NCI-H524 treated with DMSO at 0.1 percent for 48 hours (cell line): ENCODE results near the gene UNC45A.
A peak's percentile ranks its signal among the peaks of the same experiment; 100 is the strongest.

ENCODE experiments used
- DNase-seq: peaks from one replicate; lab custom pipeline; 2025; lab: John Stamatoyannopoulos, UW

UNC45A gene

DNA sequence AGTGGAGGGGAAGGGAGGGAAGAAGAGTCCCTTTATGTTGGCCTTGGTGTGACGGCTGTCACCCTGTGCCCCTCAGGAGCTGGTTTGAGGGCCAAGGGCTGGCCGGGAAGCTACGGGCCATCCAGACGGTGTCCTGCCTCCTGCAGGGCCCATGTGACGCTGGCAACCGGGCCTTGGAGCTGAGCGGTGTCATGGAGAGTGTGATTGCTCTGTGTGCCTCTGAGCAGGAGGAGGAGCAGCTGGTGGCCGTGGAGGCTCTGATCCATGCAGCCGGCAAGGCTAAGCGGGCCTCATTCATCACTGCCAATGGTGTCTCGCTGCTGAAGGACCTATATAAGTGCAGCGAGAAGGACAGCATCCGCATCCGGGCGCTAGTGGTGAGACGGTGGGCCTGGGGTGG lies 11.5 kb downstream of the UNC45A start:
- no peak for DNase-seq

DNA sequence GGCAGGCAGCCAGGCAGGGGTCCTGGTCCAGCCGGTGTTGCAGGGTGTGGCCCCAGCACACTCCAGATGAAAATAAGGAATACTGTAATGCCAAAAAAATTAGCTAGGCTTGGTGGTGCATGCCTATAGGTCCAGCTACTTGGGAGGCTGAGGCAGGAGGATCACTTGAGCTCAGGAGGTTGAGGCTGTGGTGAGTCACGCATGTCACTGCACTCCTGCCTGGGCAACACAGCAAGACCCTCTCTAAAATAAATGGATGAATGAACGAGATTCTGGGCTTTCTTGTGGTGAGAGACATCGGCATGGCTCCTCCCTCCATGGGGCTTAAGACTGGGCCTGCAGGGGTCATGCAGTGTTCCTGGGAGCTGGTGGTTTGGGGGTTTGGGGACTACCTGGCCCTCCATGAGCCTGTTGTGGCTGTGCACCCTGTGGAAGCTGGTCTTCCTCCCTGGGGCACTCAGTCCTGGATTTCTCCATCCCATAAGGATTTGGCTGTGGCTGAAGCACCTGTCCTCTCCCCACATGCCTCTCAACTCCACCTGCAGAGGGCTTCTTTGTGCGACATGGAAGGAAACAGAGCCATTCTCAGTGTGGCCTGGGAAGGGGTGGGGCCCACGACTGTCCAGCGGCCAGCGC lies 12.0 kb downstream of the UNC45A start:
- DNase-seq, result no peak

DNA sequence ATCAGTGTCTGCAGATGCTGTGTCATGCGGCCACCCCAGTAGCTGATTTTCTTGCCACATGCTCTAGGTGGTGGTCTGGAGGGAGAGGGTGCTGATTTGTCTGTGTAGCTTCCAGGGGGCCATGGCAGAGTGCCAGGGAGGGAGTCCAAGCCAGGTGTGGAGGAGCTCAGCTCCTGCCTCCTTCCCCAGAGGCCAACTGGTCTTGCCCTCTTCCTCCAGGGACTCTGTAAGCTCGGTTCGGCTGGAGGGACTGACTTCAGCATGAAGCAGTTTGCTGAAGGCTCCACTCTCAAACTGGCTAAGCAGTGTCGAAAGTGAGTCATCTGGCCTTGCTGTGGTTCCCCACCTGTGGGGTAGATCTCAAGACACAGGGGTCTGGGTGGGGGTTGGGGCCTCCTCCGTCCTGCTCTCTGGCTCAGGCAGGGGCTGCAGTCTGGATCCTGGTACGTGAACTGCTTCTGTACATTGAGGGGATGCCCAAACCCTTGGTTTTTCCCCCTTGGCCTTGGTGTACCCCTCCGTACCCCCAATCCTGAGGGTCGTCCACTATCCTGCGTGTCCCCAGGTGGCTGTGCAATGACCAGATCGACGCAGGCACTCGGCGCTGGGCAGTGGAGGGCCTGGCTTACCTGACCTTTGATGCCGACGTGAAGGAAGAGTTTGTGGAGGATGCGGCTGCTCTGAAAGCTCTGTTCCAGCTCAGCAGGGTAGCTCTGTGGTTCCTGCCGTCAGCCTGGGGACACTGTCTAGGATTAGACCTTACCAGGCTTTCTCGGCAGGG lies 12.7 kb downstream of the UNC45A start:
- no peak for DNase-seq

DNA sequence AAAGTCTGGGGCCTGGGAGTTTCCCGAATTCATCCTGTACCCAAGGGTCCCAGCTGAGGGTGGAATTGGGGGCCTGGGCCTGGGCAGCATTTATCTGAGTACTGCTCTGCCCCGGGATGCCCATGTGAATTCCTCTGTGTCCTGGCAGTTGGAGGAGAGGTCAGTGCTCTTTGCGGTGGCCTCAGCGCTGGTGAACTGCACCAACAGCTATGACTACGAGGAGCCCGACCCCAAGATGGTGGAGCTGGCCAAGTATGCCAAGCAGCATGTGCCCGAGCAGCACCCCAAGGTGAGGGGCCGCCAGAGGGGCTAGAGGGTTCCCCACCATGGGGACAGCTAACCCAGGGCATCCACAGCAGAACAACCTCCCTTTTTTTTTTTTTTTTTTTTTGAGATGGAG lies 13.4 kb downstream of the UNC45A start:
- no peak for DNase-seq

DNA sequence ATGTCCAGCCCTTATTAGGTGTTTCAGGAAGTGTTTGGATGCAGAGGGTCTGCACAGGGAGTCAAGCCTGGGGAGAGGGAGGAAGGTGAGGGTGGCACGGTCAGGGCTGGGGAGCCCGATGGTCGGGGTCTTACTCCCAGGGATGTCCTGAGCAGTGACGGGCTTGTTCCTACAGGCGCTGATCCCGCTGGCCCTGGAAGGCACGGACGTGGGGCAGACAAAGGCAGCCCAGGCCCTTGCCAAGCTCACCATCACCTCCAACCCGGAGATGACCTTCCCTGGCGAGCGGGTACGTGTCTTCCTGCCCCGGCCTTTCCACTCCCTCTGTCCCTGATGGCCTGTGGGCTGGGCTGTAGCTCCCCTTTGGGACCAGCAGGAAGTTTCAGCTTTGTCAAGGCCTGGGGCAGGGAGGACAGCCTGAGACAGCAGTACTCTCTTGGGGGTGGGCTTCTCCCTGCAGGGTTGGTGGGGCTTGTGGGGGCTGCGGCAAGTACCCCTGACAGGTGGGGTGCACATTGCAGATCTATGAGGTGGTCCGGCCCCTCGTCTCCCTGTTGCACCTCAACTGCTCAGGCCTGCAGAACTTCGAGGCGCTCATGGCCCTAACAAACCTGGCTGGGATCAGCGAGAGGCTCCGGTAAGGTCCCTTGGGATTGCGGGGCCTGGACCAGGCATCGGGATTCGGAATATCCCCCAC lies 15.0 kb downstream of the UNC45A start:
- no peak for DNase-seq

DNA sequence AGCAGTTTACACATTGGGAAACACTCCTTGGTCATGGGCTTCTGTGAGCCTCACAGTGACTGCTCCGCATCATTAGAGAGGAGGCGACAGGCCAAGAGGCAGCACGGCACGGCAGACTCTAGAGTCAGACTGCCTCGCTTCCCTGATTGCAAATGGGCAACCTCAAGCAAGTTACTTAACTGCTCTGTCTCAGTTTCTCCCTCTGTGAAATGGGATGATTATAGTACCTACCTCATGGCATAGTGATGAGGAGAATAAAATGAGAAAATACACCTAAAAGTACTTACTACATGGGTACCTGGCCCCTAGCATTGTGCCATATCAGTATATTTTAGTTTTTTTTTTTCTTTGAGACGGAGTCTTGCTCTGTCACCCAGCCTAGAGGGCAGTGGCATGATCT lies 15.6 kb downstream of the UNC45A start:
- DNase-seq, result no peak

DNA sequence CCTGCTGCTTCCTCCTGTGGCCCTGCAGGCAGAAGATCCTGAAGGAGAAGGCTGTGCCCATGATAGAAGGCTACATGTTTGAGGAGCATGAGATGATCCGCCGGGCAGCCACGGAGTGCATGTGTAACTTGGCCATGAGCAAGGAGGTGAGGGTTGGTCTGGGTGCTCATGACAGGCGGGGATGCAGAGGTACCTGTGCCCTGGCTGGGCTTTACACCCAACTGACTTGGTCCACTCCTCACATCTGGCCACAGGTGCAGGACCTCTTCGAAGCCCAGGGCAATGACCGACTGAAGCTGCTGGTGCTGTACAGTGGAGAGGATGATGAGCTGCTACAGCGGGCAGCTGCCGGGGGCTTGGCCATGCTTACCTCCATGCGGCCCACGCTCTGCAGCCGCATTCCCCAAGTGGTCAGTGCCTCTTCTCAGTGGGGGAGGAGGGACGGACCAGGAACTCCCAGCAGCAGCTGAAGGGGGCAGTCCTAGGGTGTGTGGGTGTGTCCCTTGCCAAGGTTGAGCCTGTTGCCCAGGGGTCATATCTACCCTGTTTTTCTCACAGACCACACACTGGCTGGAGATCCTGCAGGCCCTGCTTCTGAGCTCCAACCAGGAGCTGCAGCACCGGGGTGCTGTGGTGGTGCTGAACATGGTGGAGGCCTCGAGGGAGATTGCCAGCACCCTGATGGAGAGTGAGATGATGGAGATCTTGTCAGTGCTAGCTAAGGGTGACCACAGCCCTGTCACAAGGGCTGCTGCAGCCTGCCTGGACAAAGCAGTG lies 18.0 kb downstream of the UNC45A start:
- DNase-seq, result no peak

DNA sequence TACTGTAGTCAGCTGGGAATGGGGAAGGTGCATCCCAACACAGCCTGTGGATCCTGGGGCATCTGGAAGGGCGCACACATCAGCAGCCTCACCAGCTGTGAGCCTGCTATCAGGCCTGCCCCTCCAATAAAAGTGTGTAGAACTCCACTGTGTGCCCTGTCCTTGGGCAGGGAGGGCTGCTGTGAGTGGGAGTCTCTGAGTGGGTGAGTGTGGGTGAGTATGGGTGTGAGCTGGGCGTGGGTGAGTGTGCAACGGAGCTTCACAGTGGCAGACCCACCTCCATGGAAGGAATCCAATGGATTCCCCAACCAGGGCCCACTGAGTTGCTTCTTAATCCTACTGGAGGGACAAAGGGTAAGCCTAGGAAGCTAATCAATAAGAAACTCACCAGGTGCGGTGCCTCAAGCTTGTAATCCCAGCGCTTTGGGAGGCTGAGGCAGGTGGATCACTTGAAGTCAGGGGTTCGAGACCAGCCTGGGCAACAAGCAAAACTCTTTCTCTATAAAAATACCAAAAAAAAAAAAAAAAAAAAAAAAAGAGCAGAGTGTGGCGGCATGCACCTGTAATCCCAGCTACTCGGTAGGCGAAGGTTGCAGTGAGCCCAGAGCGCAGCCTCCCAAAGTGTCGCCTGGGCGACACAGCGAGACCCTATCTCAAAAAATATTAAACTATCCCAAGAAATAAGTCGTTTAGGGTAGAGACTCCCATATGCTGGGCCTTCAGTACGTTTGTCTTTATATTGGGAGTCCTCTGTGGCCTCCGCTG lies 19.0 kb downstream of the UNC45A start:
- DNase-seq, result no peak

DNA sequence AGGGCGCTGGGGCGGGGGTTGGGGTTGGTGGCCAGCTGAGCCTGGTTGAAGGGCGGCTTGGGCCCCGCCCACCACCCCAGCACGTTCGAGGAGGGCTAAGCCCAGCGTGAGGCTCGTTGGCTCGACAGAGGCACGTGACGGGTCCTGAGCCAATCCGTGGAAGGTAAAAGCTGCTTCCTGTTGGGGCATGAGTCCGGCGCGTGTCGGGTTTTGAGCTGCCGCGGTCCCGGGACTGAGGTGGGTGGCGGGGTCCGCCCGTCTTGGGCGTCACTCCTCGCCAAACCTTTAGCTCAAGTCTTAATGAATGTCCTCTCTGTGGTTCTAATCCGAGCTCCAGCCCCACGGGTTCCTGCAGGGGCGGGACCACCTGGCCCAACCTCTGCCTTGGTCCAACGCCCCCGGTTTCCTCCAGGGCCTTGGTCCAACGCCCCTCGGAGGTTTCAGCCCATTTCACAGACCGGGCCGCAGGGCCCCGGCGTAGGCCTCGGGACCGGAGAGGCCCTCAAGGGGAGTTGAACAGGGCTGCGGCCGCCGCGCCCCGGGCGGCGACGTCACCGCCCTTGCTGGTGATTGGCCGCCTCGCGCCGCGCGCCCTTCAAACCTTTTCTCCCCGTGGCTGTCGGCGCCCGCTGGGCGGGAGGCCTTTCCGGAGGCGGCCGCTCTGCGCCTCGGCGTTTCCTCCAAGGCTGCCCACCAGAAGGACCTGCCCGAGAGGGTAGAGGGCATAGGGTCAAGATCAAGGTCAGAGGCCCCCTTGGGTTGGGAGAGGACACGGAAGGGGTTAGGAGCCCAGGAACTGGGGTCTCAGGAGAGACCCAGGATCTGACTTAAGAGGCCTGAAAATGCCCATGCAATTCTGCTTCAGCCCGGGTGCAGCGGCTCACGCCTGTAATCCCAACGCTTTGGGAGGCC lies 19.9 kb downstream of the UNC45A start, which contains the start of gene RCCD1:
Gene RCCD1, plus strand, starts transcription at position 173 of the 912 bp plus-strand sequence. CDS start 1,851 bp downstream, outside the sequence.
- peak; percentile 81 for DNase-seq

DNA sequence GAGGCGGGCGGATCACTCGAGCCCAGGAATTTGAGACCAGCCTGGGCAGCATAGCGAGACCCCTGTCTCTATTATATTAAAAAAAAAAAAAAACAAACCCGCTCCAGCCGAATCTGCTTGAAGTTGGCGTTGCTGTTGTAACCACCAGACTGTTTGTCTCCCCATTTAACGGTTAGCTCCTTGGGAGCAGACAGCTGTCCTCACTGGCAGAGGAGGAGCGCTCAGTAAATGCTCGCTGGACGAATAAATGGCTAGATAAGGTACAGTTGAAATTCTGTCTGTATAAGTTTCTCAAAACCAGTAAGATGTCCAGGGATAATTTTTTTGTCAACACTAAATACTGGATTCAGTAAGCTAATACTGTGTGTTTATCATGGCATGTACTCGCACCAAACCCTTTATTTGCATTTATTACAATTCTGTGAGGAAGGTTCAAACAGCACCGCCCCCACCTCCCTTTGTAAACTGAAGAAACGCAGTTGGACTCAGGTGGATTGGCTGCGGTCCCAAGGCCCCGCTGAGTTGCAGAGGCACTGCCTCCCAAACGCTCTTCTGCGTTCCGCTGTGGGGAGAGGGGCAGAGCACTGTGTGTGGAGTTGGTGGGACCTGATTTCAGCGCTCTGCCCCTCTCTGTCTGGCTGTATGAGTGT lies 20.7 kb downstream of the UNC45A start:
- no peak for DNase-seq

DNA sequence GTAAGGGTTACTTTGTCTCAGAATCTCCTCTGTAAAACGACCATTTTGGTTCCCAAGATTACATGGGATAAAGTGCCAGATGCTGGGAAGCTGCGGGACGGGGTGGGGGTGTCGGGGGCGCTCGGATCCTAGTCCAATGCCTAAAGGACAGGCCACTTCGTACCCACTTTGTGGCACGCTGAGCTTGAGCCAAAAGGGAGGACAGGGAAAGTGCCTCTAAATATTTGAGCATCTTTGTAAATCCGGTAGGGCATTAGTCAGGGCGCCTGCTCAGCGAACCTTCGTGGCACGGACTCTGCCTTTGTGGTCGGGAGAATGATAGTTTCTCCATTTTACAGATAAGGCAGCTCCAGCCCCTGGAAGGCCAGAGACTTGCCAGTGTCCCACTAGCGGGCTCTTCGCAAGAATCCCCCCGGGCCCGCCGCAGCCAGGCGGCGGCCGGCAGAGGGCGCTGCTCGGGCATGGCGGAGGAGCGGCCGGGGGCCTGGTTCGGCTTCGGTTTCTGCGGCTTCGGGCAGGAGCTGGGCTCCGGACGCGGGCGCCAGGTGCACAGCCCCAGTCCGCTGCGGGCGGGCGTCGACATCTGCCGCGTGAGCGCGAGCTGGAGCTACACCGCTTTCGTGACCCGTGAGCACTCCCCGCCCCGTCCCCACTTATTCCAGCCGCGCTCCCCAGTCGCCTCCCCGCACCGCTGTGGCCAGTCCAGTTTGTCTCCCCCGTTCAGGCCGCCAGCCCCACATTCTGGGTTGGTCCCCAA lies 21.4 kb downstream of the UNC45A start:
- peak; percentile 13 for DNase-seq

DNA sequence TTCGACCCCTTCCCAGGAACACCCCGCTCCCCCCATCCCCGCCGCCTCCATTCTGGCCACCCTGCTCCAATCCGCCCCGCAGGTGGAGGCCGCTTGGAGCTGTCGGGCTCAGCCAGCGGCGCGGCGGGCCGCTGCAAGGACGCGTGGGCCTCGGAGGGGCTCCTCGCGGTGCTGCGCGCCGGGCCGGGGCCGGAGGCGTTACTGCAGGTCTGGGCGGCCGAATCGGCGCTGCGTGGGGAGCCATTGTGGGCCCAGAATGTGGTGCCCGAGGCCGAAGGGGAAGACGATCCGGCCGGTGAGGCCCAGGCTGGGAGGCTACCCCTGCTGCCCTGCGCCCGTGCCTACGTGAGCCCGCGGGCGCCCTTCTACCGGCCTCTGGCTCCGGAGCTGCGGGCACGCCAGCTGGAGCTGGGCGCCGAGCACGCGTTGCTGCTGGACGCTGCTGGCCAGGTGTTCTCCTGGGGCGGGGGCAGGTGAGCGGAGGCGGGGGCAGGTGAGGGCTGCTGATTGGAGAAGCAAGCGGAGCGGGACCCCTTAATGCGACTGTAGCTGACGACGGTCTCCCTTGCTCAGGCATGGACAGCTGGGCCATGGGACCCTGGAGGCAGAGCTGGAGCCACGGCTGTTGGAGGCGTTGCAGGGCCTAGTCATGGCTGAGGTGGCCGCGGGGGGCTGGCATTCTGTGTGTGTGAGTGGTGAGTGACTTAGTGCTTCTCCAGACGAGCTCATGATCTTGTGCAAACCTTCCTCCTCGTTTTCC lies 22.1 kb downstream of the UNC45A start:
- no peak for DNase-seq

DNA sequence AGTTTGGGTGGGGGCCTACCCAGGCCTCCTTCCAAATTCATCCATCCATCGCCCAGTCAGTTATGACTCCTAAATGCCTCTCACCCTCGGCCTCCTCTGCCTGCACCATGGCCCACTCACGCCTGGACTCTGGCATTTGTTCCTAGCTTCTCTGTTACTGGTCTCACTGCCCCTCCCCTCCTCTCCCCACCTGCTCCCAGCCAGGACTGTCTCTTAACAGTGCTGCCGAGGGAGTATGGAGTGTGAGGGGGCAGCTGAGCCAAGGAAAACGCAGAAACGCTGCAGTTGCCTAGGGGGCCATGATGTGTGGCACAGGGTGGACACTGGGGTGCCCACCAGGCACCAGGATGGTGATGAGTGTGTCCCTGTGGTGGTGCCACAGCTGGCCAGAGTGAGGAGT lies 22.7 kb downstream of the UNC45A start:
- no peak for DNase-seq

DNA sequence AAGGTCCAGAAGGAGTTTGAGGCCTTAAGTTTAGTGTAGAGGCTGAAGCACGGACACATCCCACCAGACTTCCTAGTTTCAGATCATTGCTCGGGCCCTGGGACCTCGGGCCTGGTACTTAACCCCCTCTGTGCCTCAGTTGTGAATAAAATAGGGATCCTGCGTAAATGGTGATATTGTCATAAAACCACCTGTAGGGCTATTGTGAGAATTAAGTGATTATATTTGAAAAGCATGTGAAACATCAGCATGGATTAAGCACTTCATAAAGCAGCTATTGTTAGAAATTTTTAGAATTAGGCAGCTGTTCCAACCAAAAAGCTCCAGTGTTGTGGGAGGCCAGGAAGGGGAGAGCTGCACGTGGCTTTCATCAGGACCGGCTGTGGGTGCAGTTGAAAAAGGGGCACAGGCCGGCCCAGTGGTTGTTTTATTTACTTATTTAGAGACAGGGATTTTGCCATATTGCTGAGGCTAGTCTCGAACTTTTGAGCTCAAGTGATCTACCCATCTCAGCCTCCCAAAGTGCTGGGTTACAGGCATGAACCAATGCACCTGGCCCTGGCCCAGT lies 24.0 kb downstream of the UNC45A start:
- DNase-seq, result no peak

DNA sequence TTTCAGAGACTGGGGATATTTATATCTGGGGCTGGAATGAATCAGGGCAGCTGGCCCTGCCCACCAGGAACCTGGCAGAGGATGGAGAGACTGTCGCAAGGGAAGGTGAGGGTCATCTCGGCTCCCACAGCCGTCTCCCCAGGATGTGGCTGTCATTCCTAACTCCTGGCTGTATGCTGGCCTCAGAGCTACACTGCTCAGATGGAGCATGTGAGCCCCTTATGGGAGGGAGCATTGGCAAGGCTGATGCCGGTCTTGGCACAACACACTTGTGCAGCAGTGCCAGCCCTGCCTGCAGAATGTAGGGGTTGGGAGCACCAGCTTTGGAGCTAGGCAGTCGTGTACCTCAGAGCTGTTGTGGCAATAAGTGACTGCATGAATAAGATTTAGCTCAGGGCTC lies 24.8 kb downstream of the UNC45A start:
- no peak for DNase-seq

DNA sequence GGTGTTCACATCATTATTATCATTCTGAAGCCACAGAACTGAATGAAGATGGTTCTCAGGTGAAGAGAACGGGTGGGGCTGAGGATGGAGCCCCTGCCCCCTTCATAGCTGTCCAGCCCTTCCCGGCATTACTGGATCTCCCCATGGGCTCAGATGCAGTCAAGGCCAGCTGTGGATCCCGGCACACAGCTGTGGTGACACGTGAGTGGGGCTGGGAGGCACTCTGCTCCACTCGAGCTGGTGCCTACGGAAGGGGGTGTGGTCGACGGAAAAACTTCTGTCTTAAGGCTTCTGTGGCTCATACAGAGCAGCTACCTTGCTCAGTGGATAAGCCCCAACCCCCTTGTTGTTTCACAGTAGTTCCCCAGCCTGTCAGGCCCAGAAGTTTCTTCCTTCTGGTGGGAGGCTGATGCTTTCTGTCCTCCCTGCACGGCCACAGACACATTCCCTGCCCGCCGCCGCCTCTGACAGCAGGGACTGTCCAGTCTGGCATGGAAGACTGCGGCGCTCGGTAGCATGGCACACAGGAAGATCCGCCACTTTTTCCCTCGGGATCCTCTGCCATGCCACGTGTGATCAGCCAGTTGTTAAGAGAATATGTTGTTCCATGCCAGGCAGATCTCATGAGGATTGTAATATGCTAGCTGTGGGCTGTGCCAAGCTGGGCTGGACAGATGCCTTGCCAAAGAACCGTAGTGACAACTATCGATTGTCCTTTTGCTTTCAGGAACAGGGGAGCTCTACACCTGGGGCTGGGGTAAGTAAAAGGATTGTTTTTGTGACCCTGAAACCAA lies 25.4 kb downstream of the UNC45A start:
- no peak for DNase-seq

DNA sequence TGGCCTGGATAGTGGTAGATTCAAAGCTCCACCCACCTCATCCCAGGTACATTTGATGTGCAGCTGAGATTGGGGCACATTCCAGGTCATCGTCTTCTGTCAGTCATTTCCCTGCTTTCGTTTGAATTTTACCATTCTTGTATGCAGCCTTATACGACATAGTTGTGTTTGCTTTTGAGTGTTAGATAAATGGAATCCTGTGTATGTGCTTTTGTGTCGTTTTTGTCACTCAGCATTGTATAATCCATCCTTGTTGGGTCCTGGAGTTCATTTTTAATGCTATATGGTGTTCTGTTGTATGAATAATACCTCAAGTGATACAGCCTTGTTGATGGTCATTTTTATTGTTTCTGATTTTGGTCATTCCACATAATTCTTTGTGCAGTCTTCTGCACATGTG lies 26.9 kb downstream of the UNC45A start:
- no peak for DNase-seq
